Loucy (cell line): ENCODE data around the gene PROSER3.

Experiments
- EZH2phosphoT487 ChIP-seq: fragments of 200-600 bp; IDR thresholded peaks from 2 replicates; pipeline ENCODE4 v1.6.1; 2018; ENCODE audit warnings: antibody characterized with exemption, mild to moderate bottlenecking, moderate library complexity, borderline replicate concordance
- TF ChIP-seq, protein P1 (sequence below): fragments of 200-600 bp; sonication (generic); conservative IDR thresholded peaks from 2 replicates; pipeline ENCODE4 v1.5.1; 2014; ENCODE audit warnings: mild to moderate bottlenecking, antibody characterized with exemption, low read length

DNA sequence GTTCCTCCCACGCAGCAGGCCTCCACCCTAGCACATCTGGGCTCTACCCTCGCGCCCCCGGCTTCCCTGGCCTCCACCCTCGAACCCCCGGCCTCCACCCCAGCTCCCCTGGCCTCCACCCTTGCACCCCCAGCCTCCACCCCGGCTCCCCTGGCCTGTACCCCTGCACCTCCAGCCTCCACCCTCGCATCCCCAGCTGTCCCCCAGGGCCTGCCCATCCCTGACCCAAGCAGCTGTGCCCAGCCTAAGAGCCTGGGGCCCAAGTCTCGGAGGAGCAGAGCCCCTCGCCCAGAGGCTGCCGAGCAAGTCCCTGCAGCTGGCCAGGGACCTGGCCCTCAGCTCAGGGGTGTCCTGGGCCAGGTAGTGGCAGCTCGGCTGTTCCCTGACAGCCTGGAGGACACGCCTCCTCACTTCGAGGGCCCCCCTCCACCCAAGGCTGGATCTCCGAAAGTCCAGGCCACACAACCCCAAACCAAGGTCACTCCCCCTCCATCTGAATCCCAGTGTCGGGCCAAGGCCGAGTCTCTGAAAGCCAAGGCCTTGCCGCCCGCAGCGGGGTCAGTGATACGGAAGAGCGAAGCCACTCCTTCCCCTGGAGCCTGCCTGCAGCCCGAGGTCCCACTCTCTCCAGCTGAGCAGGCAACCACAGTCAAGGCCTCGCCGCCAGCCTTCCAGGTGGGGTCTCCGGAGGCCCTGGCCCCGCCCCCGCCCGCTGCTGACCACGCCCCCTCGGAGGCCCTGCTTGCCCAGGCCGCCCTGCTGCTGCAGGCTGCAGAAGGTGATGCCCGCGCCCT, 9.5 kb downstream of the PROSER3 start:
- TF ChIP-seq, protein P1, sequence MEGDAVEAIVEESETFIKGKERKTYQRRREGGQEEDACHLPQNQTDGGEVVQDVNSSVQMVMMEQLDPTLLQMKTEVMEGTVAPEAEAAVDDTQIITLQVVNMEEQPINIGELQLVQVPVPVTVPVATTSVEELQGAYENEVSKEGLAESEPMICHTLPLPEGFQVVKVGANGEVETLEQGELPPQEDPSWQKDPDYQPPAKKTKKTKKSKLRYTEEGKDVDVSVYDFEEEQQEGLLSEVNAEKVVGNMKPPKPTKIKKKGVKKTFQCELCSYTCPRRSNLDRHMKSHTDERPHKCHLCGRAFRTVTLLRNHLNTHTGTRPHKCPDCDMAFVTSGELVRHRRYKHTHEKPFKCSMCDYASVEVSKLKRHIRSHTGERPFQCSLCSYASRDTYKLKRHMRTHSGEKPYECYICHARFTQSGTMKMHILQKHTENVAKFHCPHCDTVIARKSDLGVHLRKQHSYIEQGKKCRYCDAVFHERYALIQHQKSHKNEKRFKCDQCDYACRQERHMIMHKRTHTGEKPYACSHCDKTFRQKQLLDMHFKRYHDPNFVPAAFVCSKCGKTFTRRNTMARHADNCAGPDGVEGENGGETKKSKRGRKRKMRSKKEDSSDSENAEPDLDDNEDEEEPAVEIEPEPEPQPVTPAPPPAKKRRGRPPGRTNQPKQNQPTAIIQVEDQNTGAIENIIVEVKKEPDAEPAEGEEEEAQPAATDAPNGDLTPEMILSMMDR: no peak
- TF ChIP-seq EZH2phosphoT487: no peak
